ENCODE measurements around the gene CADPS2. TPM values are rescaled to one million over a fixed set of nuclear protein-coding genes. Genes with fewer than 3 reads are reported as not detected.

CADPS2 gene
- total RNA-seq, 1 donor from 2014 or later: 10.1 TPM

GRCh38 chr7:122468945-122469344 is 417.3 kb downstream of the CADPS2 start:
- H3K4me3 Mint-ChIP-seq: no peak overlapping the region

GRCh38 chr7:122467661-122468449 is 418.4 kb downstream of the CADPS2 start:
- DNase-seq (ENCODE audit: extremely low spot score, unreplicated experiment): no peak
- Mint-ChIP-seq H3K4me3 (no peak overlapping the region), H3K27me3 (no peaks in the 10 kb centered on the region), H3K9me3 (no peaks in the 10 kb centered on the region), H3K4me1 (ENCODE audit: unreplicated experiment) (no peaks in the 10 kb centered on the region), H3K27ac (no peak overlapping the region), H3K36me3 (no peaks in the 10 kb centered on the region)
- TF ChIP-seq CTCF (conservative IDR thresholded peaks at IDR 0.05): no peak

More at GRCh38 chr7:122468945-122469344, 417.3 kb downstream of the CADPS2 start:
- DNase-seq (ENCODE audit: extremely low spot score, unreplicated experiment): no peak
- no peaks in the 10 kb centered on the region for H3K27me3 Mint-ChIP-seq
- no peaks in the 10 kb centered on the region for H3K36me3 Mint-ChIP-seq
- H3K27ac Mint-ChIP-seq: no peak overlapping the region
- no peaks in the 10 kb centered on the region for H3K9me3 Mint-ChIP-seq
- no peaks in the 10 kb centered on the region for H3K4me1 Mint-ChIP-seq (ENCODE audit: unreplicated experiment)
- no peak for TF ChIP-seq CTCF (conservative IDR thresholded peaks at IDR 0.05)

- no peaks in the 10 kb centered on the region for H3K36me3 Mint-ChIP-seq
- H3K27ac Mint-ChIP-seq: no peak overlapping the region
- no peaks in the 10 kb centered on the region for H3K9me3 Mint-ChIP-seq
- H3K4me3 Mint-ChIP-seq: no peak overlapping the region
- DNase-seq (ENCODE audit: extremely low spot score, unreplicated experiment): no peak
- no peaks in the 10 kb centered on the region for H3K27me3 Mint-ChIP-seq
- no peaks in the 10 kb centered on the region for H3K4me1 Mint-ChIP-seq (ENCODE audit: unreplicated experiment)
- TF ChIP-seq CTCF (conservative IDR thresholded peaks at IDR 0.05): no peak
These were observed 421.0 kb downstream of the CADPS2 start for GRCh38 chr7:122465296-122465695.

DNA sequence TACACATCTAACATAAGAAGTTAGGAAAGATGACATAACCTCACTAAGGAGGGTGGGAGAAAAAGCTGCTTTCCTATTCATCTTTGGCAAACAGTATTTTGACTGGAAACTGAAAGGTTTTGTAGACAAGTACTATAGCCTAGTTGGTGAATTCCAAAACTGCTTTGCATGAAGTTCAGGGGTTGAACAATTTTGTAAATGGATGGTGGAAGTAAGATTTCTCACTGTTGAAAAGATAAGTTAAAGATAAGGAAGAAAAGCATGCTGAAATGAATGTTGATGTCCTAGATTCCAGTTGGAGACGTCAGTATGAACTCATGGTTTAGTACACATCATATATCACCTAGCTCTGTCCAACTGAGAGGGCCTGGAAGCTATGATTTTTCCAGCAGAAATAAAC is 422.6 kb downstream of the CADPS2 start:
- H3K4me1 Mint-ChIP-seq (ENCODE audit: unreplicated experiment): no peaks in the 10 kb centered on the region
- TF ChIP-seq CTCF (conservative IDR thresholded peaks at IDR 0.05): no peak
- no peak overlapping the region for H3K27ac Mint-ChIP-seq
- H3K9me3 Mint-ChIP-seq: no peaks in the 10 kb centered on the region
- H3K36me3 Mint-ChIP-seq: no peaks in the 10 kb centered on the region
- DNase-seq (ENCODE audit: extremely low spot score, unreplicated experiment): no peak
- H3K27me3 Mint-ChIP-seq: no peaks in the 10 kb centered on the region
- H3K4me3 Mint-ChIP-seq: no peak overlapping the region

DNA sequence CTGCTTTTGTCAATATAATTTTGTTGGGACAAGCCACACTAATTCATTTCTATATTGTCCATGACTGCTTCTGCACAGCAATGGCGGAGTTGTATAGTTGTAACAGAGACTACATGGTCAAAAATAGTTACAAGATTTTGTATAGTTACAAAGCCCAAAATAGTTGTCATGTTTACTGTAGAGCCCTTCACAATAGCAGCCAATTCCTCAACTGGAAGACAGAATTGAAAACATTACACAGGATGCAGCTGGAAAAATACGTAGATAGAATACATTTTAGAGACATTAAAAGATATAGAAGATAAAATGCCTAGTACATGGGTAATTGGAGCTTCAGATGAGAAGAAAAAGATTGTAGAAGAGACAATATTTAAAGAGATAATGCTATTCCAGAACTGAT is 425.3 kb downstream of the CADPS2 start:
- Mint-ChIP-seq H3K27me3 (no peaks in the 10 kb centered on the region), H3K36me3 (no peaks in the 10 kb centered on the region), H3K9me3 (no peaks in the 10 kb centered on the region), H3K4me1 (ENCODE audit: unreplicated experiment) (no peaks in the 10 kb centered on the region), H3K4me3 (no peak overlapping the region), H3K27ac (no peak overlapping the region)
- TF ChIP-seq CTCF (conservative IDR thresholded peaks at IDR 0.05): no peak
- DNase-seq (ENCODE audit: extremely low spot score, unreplicated experiment): no peak
